ENCODE measurements around the gene SREBF2. TPM values are rescaled to one million over a fixed set of nuclear protein-coding genes. Genes with fewer than 3 reads are reported as not detected.

Gene SREBF2
- total and polyA plus RNA-seq, 2 of the 13 experiments (the other 11 are each of a cell fraction or from before 2014, with no cell fraction given): 53.8 to 72.6 TPM

GRCh38 chr22:41800348-41801146, 32.4 kb upstream of the SREBF2 start, which contains the start of gene CCDC134 (continued):
- TF ChIP-seq ZBTB39 (CRISPR knock-in tag; IDR thresholded peaks at IDR 0.05) (peak; percentile 38; the same call in 1 of the 2 replicates), TERF1 (CRISPR knock-in tag; IDR thresholded peaks at IDR 0.05) (no peak), ZNF740 (CRISPR knock-in tag; IDR thresholded peaks at IDR 0.05) (peak; percentile 70; the same call in 1 of the 2 replicates), WIZ (CRISPR knock-in tag; IDR thresholded peaks at IDR 0.05) (peak; percentile 29; the same call in 1 of the 2 replicates), E2F1 (CRISPR knock-in tag; IDR thresholded peaks at IDR 0.05) (0 out of 2 replicates have a peak, but pooled peaks have one; percentile 30), PREB (CRISPR knock-in tag; IDR thresholded peaks at IDR 0.05) (no peak; the same call in 1 of the 2 replicates), ATF2 (CRISPR knock-in tag; IDR thresholded peaks at IDR 0.05) (peak; percentile 73), RCOR2 (CRISPR knock-in tag; IDR thresholded peaks at IDR 0.05) (no peak), ZNF367 (CRISPR knock-in tag; IDR thresholded peaks at IDR 0.05; ENCODE audit: borderline replicate concordance) (no peak), ZNF354B (CRISPR knock-in tag; IDR thresholded peaks at IDR 0.05) (no peak), IRF1 (CRISPR knock-in tag; IDR thresholded peaks at IDR 0.05; ENCODE audit: low read depth) (no peak), ZNF138 (CRISPR knock-in tag; IDR thresholded peaks at IDR 0.05; ENCODE audit: low read depth) (peak; percentile 35; the same call in 1 of the 2 replicates), CEBPG (CRISPR knock-in tag; IDR thresholded peaks at IDR 0.05) (no peak; the same call in 1 of the 2 replicates), HNF1A (IDR thresholded peaks at IDR 0.05; ENCODE audit: low read depth) (no peak), HNF1A (CRISPR knock-in tag; IDR thresholded peaks at IDR 0.05; ENCODE audit: borderline replicate concordance) (peak; percentile 46; the same call in 1 of the 2 replicates)

All from HepG2 (cell line).